T-helper 2 cell treated with Interferon-gamma antibody and Interleukin-4, amounts not matched to agents 100 ng/mL and 5 ng/mL, for 36 hours (primary cell): ENCODE data around the gene HMG20A. TPM values are rescaled to one million over a fixed set of nuclear protein-coding genes. Genes with fewer than 3 reads are reported as not detected.
"Not testable (repeated sequence)": the region's sequence is repeated elsewhere in the genome, so short reads cannot be mapped to it uniquely, and the experiment has no call there.

Source experiments
- intact Hi-C: fragments of 100-400 bp; cut with micrococcal nuclease; formaldehyde crosslinking; loops from one replicate; pipeline ENCODE4 v1.15.1; 2023
- total RNA-seq: library from RNA; stranded (reverse); gene quantifications from 2 replicates; pipeline ENCODE4 v1.2.3, GENCODE V29; 2022

HMG20A gene
- total RNA-seq = 44.2 and 46.4 TPM in 2 replicates

DNA sequence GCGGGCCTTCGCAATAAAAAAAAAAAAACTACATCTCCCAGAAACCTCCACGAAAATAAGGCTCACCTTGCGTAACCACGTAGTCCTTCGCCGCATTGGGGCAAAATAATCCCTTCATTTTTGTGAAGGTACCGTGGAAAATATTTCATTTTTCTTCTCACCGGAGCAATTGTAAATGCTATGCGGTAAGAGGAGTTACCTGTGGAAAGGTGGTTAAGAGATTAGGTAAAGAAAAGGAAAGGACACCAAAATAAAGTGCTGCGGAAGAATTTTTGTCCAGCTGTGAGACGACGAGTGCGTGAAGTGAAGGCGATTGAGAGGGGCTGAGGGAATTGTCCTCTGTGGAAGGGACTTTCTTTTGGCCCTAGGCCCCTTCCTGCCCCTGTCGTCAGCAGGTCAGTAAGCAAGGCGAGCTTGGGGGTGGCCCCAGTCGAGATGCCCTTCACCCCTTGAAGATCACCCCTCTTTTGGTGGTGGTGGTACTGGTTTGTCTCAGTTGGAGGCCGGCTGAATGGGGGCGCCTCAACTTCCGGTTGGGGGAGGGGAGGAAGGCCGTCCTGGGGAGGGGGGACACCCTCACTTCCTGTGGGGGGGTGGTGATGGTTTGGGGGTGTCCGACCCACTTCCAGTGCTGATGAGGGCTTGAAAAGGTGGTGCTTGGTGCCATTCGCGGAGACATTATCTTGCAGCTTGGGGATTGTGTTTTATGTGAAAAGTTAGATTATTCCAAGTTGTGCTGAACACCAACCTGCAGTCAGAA lies at the start of gene HMG20A:
Gene HMG20A (plus strand): TSS at position 279 of the 760 bp plus-strand sequence. CDS start 37,520 bp downstream, outside the sequence.
- intact Hi-C loops = loop anchor here (1.0 to 5.0 kb wide), 3 partner anchors 11 to 515 kb away; partner anchors contain the start of genes SCAPER and TSPAN3

DNA sequence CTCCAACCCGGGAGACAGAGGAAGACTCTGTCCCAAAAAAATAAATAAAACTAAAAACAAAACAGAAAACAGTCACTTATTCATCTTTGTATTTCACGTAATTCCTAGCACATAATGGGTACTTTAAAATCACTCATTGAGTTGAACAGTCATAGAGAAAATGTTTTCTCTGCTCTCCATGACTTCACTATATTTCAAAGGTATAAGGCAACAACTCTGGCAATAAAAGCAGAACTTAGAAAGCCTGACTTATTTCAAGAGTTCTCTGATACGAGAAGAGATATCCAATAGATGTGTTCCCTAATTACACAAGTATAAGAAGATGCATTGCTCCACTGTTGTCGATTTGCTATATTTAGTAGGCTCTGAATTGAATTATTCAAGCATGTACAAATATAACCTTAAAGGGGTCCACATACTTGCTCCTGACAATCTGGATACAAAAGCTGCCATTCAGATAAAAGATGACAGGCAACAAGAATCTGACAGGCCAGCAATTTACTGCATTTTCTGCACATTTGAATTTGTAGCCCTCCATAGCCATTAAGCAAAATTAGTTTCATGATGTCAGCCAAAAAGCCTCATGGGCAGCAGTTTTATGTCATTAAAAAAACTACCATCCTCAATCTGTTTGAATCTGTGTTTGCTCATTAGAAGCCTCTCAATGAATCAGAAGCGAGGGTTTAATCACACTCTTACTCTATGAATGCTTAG lies 48.7 kb upstream of the HMG20A start:
- intact Hi-C loops = no loop called here

DNA sequence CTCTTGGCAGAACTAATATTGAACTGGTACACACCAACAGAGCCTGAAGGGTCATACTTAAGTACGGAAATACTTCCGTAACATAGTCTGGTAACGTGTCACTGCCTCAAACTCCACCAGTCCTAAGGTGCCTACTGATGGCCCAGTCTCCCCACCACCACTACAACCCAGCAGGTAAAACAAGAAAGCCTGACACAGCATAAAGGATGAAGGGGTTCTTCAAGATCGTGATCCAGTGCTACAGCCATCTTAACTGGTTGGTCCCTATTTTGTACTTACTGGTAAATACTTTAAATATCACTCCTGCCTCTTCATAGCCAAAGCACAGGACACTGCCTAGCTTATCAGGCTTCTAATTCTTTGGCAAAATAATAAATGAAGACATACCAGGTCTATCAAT lies 47.2 kb upstream of the HMG20A start:
- intact Hi-C loops = no loop called here

DNA sequence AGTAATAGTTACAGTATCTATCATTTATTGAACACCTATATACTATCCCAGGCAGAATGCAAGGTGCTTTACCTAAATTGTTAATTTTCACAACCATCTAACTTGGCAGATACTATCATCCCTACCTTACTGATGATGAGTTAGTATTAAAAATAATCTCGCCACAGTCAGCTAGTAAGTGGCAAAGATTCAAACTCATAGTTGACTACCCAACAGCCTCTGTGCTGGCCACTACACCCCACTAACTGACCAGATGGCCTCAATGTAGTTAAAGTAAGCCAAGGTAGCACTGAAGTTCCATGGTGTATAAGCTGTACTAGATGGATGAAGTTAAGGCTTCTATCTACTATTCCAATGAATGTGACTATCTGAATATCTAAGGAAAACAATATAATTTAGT lies 45.6 kb upstream of the HMG20A start:
- intact Hi-C loops = no loop called here

GRCh38 chr15:77376770-77377169 lies 43.9 kb upstream of the HMG20A start:
- intact Hi-C loops = no loop called here

DNA sequence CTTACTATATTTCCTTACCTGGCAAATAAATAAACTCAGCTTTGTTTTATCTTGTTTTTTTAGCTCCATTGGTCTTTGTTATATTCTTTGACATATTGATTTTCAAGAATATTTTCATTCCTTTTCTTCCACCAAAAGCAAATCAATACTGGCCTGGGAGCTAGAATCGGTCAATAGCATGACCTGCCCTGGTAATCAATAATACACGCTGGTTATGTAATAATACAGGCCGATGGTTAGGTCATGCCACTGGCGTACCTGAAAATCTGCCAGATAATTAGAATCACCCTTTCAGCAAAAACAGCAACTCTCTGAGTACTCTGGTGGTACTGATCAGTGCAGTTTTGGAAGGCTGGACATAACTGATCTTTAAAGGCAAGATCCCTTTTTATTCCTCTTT lies 40.7 kb upstream of the HMG20A start:
- intact Hi-C loops = no loop called here

DNA sequence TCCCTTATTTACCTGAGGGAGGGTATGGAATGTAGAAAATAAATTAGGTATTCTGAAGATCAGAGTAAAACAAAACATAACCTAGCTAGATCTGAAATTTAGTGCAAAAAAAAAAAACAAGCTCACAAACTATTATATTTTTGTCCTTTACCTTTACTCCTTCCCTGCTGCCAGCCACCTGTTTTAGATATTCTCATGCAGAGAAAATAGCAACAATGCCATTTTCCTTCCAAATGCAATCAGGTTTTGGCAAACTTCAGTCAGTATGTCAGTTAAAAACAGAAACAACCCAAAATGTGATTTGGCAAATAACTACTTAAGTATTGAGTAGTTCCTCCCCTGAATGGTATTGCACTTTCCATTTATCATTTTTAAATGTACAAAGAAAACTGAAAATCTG lies 36.6 kb upstream of the HMG20A start:
- intact Hi-C loops = no loop called here

DNA sequence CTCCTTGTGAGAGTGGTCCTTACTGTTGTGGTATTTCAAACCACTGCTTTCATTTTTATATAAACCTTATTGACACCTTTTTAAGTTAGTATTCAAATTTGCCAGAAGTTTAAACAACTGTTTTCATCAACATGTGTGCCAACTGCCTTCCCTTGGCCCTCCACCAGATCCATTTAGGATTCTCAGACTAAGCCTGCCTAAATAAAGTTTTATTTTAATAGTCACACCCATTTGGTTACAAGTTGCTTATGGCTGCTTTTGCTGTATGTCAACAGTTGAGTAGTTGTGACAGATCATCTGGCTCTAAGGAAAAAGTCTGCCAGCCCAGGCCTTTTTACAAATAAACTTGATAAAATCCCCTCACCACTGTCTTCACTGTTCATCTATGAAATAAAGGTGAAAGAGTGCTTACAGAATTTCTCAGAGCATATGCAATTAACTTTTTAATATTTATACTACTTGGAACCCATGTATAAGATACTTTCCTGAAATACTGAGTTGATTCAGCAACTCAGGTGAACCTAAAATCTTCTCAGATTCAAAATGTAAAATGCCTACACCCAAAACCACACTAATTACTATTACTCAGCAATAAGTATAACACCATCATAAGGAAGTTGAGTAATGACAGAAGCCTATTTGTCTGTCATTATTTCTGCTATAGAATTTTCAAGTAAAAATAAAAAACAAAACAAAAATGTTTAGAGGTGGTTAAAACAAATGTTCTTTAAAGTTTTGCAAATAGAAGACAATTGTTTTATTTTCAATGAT lies 35.9 kb upstream of the HMG20A start:
- intact Hi-C loops = no loop called here

DNA sequence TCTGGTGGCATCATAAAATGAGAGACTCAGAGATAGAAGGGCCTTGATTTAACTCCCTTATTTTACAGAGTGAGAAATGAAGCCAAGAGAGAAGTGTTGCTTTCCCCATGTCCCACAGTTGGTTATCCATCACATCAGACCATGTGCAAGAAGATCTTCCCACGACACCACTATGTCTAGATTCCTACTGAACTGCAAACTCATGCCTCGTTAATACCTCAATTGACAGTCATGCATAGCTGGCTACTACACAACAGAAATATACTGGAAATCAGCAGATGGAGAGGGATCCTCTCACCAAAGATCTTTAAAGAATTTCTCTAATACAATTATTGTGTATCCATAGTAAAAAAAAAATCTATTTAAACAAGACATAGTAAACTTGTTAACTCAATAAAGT lies 34.1 kb upstream of the HMG20A start:
- intact Hi-C loops = no loop called here

GRCh38 chr15:77387365-77388105 lies 33.2 kb upstream of the HMG20A start:
- intact Hi-C loops = no loop called here

DNA sequence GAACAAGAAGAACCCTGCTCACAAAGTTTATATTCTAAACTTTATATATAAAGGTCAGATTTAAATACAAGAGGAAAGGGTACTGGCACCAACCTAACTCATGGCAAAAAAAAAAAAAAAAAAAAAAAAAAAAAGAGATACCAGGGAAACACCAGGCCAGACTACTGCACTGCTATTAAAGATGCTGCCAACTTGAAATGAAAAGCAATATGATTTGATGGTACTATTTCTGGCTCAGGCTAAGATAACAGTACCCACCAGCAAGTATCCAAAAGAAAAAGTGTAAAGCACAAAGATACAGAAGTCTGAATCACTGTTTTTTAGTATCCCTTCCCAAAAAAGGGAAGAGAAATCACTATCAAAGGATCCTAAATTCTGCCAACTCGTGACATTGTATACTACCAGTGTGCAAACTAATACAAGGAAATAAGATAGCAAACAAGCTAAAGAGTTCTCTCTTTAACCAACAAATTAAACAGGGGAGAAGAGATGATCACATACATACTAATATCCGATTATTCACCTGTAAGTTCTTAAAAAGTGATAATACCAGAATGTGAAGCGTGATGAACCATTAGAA lies 29.2 kb upstream of the HMG20A start:
- intact Hi-C loops = no loop called here

DNA sequence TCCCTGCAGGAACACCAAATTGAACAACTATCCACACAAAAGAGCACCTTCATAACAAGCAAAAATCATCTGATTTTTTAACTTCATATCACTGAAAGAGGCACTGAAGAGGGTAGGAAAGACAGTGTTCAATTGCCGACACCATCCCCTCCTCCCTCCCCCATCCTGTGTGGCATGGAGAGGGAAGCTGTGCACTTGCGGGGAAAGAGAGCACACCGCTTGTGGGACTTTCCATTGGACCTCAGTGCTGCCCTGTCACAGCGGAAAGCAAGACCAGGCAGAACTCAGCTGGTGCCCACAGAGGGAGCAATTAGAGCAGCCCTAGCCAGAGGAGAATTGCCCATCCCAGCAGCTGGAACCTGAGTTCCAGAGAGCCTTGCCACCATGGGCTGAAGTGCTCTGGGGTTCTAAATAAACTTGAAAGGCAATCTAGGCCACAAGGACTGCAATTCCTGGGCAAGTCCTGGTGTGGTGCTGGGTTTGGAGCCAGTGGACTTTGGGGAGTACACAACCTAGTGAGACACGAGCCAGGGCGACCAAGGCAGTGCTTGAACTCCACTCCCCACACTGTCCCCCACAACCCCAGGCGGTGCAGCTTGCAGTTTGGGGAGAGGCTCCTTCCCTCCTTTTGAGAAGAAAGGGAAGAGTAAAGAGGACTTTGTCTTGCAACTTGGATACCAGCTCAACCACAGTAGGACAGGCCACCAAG lies 27.8 kb upstream of the HMG20A start:
- intact Hi-C loops = no loop called here

DNA sequence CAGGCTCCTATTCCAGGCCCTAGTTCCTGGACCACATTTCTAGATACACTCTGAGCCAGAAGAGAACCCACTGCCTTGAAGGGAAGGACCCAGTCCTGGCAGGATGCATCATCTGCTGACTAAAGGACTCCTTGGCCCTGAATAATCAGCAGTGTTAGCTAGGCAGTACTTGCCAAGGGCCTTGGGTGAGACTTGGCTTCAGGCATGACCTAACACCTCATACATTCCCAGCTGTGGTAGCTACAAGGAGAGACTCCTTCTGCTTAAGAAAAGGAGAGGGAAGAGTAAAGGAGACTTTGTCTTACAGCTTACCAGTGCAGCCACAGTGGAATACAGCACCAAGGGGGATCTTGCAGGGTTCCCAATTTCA lies 27.2 kb upstream of the HMG20A start:
- intact Hi-C loops = no loop called here

GRCh38 chr15:77395013-77395774 lies 25.5 kb upstream of the HMG20A start:
- intact Hi-C loops = no loop called here

DNA sequence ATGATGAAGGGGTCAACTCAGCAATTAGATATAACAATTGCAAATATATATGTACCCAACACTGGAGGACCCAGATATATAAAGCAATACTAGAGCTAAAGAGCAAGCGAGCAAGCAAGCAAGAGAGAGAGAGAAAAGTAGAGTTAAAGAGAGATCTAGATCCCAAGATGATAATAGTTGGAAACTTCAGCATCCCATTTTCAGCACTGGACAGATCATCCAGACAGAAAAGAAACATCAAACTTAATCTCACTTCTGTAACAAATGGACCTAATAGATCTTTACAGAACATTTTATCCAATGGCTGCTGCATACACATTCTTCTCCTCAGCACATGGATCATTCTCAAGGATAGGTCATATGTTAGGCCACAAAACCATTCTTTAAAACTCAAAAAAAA lies 24.0 kb upstream of the HMG20A start:
- intact Hi-C loops = no loop called here

DNA sequence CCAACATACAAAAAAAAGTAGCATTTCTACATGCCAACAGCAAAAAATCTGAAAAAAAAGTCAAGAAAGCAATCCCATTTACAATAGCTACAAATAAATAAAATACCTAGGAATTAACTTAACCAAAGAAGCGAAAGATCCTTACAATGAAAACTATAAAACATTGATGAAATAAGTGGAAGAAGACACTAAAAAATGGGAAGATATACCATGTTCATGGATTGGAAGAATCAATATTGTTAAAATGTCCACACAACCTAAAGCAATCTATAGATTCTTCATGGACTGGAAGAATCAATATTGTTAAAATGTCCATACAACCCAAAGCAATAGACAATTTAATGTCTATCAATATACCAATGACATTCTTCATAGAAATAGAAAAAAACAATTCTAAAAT lies 21.8 kb upstream of the HMG20A start:
- intact Hi-C loops = no loop called here

GRCh38 chr15:77400258-77400657 lies 20.4 kb upstream of the HMG20A start:
- intact Hi-C loops = no loop called here

- intact Hi-C loops = no loop called here
These were observed 17.8 kb upstream of the HMG20A start for GRCh38 chr15:77402740-77403379.

- intact Hi-C loops = not testable (repeated sequence)
These were observed 14.4 kb upstream of the HMG20A start for GRCh38 chr15:77406173-77406759.
